Prostate gland (tissue), 2 donors: ENCODE results near the gene TBC1D2.

Experiments
- CTCF ChIP-seq, 4 experiments: fragments of 200-600 bp in 2 of 4; fragments of 450-650 bp in 2 of 4; sonication (generic) in 2 of 4; IDR thresholded peaks; 1 replicate in 3 of 4; 2 replicates in 1 of 4; pipeline ENCODE4 v1.5.1; 2016 to 2019; ENCODE audit warnings: antibody characterized with exemption in 4 of 4, mild to moderate bottlenecking in 2 of 4, moderate library complexity in 2 of 4
- POLR2A ChIP-seq: fragments of 450-650 bp; IDR thresholded peaks from one replicate; pipeline ENCODE4 v1.6.1; 2016; ENCODE audit warnings: antibody characterized with exemption, mild to moderate bottlenecking
- POLR2AphosphoS5 ChIP-seq: sonication (generic); formaldehyde crosslinking; IDR thresholded peaks from one replicate; pipeline ENCODE4 v1.6.1; 2017; ENCODE audit warnings: antibody characterized with exemption

GRCh38 chr9:98192503-98193335, 62.7 kb downstream of the TBC1D2 start, which contains the start of gene CORO2A:
- peak; percentile 20 to 58 (median 40) for TF ChIP-seq CTCF (IDR thresholded peaks at IDR 0.05)
- TF ChIP-seq POLR2A: peak; percentile 63
- no peak for TF ChIP-seq POLR2AphosphoS5
